Suprapubic skin (tissue), 4 donors: ENCODE measurements around the gene ZFAND3. TPM values are rescaled to one million over a fixed set of nuclear protein-coding genes. Genes with fewer than 3 reads are reported as not detected.

Experiments
- DNase-seq, 2 donors: peaks; one replicate each; pipeline ENCODE4 v3.0.0-alpha.2; 2019; ENCODE audit warnings: low spot score in 2 of 2
- H3K27ac ChIP-seq: fragments of 200-600 bp; sonication (generic); one replicate; pipeline ENCODE4 v1.5.1; 2019
- H3K27me3 ChIP-seq: fragments of 200-600 bp; sonication (generic); one replicate; pipeline ENCODE4 v1.5.1; 2019
- H3K36me3 ChIP-seq: fragments of 200-600 bp; sonication (generic); one replicate; pipeline ENCODE4 v1.5.1; 2019
- H3K4me1 ChIP-seq: fragments of 200-600 bp; sonication (generic); one replicate; pipeline ENCODE4 v1.5.1; 2019
- H3K4me3 ChIP-seq: fragments of 200-600 bp; sonication (generic); one replicate; pipeline ENCODE4 v1.5.1; 2019; ENCODE audit warnings: mild to moderate bottlenecking
- H3K9me3 ChIP-seq: fragments of 200-600 bp; sonication (generic); one replicate; pipeline ENCODE4 v1.5.1; 2019
- CTCF ChIP-seq, 2 donors: fragments of 200-600 bp in 1 of 2; fragments of 450-650 bp in 1 of 2; sonication (generic) in 1 of 2; IDR thresholded peaks; one replicate each; pipeline ENCODE4 v1.5.1; 2016 to 2019; ENCODE audit warnings: antibody characterized with exemption in 2 of 2, mild to moderate bottlenecking in 1 of 2, moderate library complexity in 1 of 2
- EP300 ChIP-seq: sonication (generic); formaldehyde crosslinking; IDR thresholded peaks from one replicate; pipeline ENCODE4 v1.6.1; 2017; ENCODE audit warnings: antibody characterized with exemption
- POLR2A ChIP-seq, 2 donors: fragments of 450-650 bp; IDR thresholded peaks; one replicate each; pipeline ENCODE4 v1.6.1; 2017; ENCODE audit warnings: antibody characterized with exemption in 2 of 2, mild to moderate bottlenecking in 2 of 2, moderate library complexity in 2 of 2
- POLR2AphosphoS5 ChIP-seq, 3 donors: sonication (generic); formaldehyde crosslinking; IDR thresholded peaks; one replicate each; pipeline ENCODE4 v1.6.1; 2017; ENCODE audit warnings: antibody characterized with exemption in 3 of 3
- WGBS: methylation state at CpG from one replicate; pipeline ENCODE4 v1.1.5; 2018; 5-methylcytosine and 5-hydroxymethylcytosine counted together
- total RNA-seq, 4 donors: library from RNA; depleted of rRNA; stranded (reverse); fragments of >200 nt; gene quantifications; one replicate each; pipeline ENCODE4 v1.1.0, GENCODE V29; 2016

Gene ZFAND3
- total RNA-seq, 4 donors from 2014 or later, result 31.1 to 41.0 (median 36.3) TPM

- Histone ChIP-seq H3K9me3 (no peaks in the 10 kb centered on the region), H3K36me3 (no peaks in the 10 kb centered on the region), H3K27ac (no peak overlapping the region), H3K27me3 (no peaks in the 10 kb centered on the region), H3K4me1 (peaks cover 15% of the 10 kb centered on the region), H3K4me3 (no peak overlapping the region)
- 79% methylated on average over 9 of the region's 9 CpGs for WGBS
- DNase-seq, result no peak
- TF ChIP-seq POLR2A (IDR thresholded peaks at IDR 0.05) (no peak), EP300 (no peak), CTCF (IDR thresholded peaks at IDR 0.05) (no peak), POLR2AphosphoS5 (IDR thresholded peaks at IDR 0.05) (no peak)
Measured at GRCh38 chr6:37903351-37904340, 84.1 kb downstream of the ZFAND3 start.

- no peak for DNase-seq
- H3K9me3 ChIP-seq, result no peaks in the 10 kb centered on the region
- H3K27ac ChIP-seq, result no peak overlapping the region
- peaks cover 15% of the 10 kb centered on the region for H3K4me1 ChIP-seq
- no peaks in the 10 kb centered on the region for H3K36me3 ChIP-seq
- no peak for TF ChIP-seq POLR2A (IDR thresholded peaks at IDR 0.05)
- TF ChIP-seq EP300, result no peak
- no peak for TF ChIP-seq CTCF (IDR thresholded peaks at IDR 0.05)
- TF ChIP-seq POLR2AphosphoS5 (IDR thresholded peaks at IDR 0.05), result no peak
- H3K4me3 ChIP-seq, result no peak overlapping the region
- 79% methylated on average over 3 of the region's 3 CpGs for WGBS
- H3K27me3 ChIP-seq, result no peaks in the 10 kb centered on the region
Measured at GRCh38 chr6:37904590-37904989, 85.1 kb downstream of the ZFAND3 start.

- 89% methylated on average over 4 of the region's 4 CpGs for WGBS
- no peaks in the 10 kb centered on the region for H3K27me3 ChIP-seq
- no peaks in the 10 kb centered on the region for H3K9me3 ChIP-seq
- H3K4me3 ChIP-seq, result no peak overlapping the region
- DNase-seq, result no peak
- TF ChIP-seq POLR2A (IDR thresholded peaks at IDR 0.05) (no peak), CTCF (IDR thresholded peaks at IDR 0.05) (no peak), EP300 (no peak), POLR2AphosphoS5 (IDR thresholded peaks at IDR 0.05) (no peak)
- H3K36me3 ChIP-seq, result no peaks in the 10 kb centered on the region
- H3K4me1 ChIP-seq, result peaks cover 15% of the 10 kb centered on the region
- no peak overlapping the region for H3K27ac ChIP-seq
Measured at GRCh38 chr6:37906121-37906520, 86.6 kb downstream of the ZFAND3 start.

- H3K4me3 ChIP-seq, result no peak overlapping the region
- TF ChIP-seq EP300 (no peak), CTCF (IDR thresholded peaks at IDR 0.05) (no peak), POLR2A (IDR thresholded peaks at IDR 0.05) (no peak), POLR2AphosphoS5 (IDR thresholded peaks at IDR 0.05) (no peak)
- H3K4me1 ChIP-seq, result peaks cover 9% of the 10 kb centered on the region
- H3K27me3 ChIP-seq, result no peaks in the 10 kb centered on the region
- no peak for DNase-seq
- 96% methylated on average over 3 of the region's 3 CpGs for WGBS
- no peaks in the 10 kb centered on the region for H3K9me3 ChIP-seq
- H3K36me3 ChIP-seq, result no peaks in the 10 kb centered on the region
- no peak overlapping the region for H3K27ac ChIP-seq
Measured at GRCh38 chr6:37910998-37911397, 91.5 kb downstream of the ZFAND3 start.

GRCh38 chr6:37913210-37913609 lies 93.7 kb downstream of the ZFAND3 start:
- no peak for DNase-seq
- Histone ChIP-seq H3K27ac (no peak overlapping the region), H3K4me3 (no peak overlapping the region), H3K27me3 (no peaks in the 10 kb centered on the region), H3K9me3 (no peaks in the 10 kb centered on the region), H3K36me3 (peaks cover 7% of the 10 kb centered on the region), H3K4me1 (peaks cover 9% of the 10 kb centered on the region)
- WGBS, result 86% methylated on average over 1 of the region's 1 CpG
- TF ChIP-seq CTCF (IDR thresholded peaks at IDR 0.05) (no peak), EP300 (no peak), POLR2AphosphoS5 (IDR thresholded peaks at IDR 0.05) (no peak), POLR2A (IDR thresholded peaks at IDR 0.05) (no peak)
